IgD-negative memory B cell (primary cell): ENCODE data around the gene USP44. TPM values are rescaled to one million over a fixed set of nuclear protein-coding genes. Genes with fewer than 3 reads are reported as not detected.
"Not testable (repeated sequence)": the region's sequence is repeated elsewhere in the genome, so short reads cannot be mapped to it uniquely, and the experiment has no call there.

Source experiments
- H3K27ac Mint-ChIP-seq, 3 donors: one replicate each; pipeline ENCODE4 v1.8.0; 2020 to 2022; ENCODE audit warnings: mild to moderate bottlenecking in 3 of 3, mixed read lengths in 3 of 3, moderate library complexity in 1 of 3
- H3K27me3 Mint-ChIP-seq: one replicate; pipeline ENCODE4 v1.8.0; 2021; ENCODE audit warnings: mixed read lengths
- H3K36me3 Mint-ChIP-seq: one replicate; pipeline ENCODE4 v1.8.0; 2020; ENCODE audit warnings: mild to moderate bottlenecking, mixed read lengths
- H3K4me1 Mint-ChIP-seq, 3 donors: one replicate each; pipeline ENCODE4 v1.8.0; 2020 to 2022; ENCODE audit warnings: mixed read lengths in 3 of 3, mild to moderate bottlenecking in 1 of 3
- H3K4me3 Mint-ChIP-seq, 4 donors: one replicate each; pipeline ENCODE4 v1.8.0; 2020 to 2022; ENCODE audit warnings: mild to moderate bottlenecking in 4 of 4, mixed read lengths in 4 of 4, moderate library complexity in 3 of 4
- H3K9me3 Mint-ChIP-seq, 3 donors: one replicate each; pipeline ENCODE4 v1.8.0; 2020 to 2021; ENCODE audit warnings: mixed read lengths in 3 of 3, mild to moderate bottlenecking in 1 of 3
- polyA plus RNA-seq: library from polyadenylated mRNA; unstranded; fragments of 300-500 nt; fragmentation: Illumina TruSeq; gene quantifications from one replicate; pipeline ENCODE4 v1.2.3, GENCODE V29; 2021

Gene USP44
- polyA plus RNA-seq, 1 donor from 2014 or later, result 5.5 TPM

GRCh38 chr12:95506707-95507523 lies 44.4 kb downstream of the USP44 start:
- no peak overlapping the region for H3K4me3 Mint-ChIP-seq
- H3K27ac Mint-ChIP-seq, result peak overlapping the region in 1 of 3 donors; percentile 4
- H3K27me3 Mint-ChIP-seq, result no peaks in the 10 kb centered on the region
- H3K36me3 Mint-ChIP-seq, result peaks cover 11% of the 10 kb centered on the region
- H3K4me1 Mint-ChIP-seq, result peaks cover 5 to 6% (median 5%) of the 10 kb centered on the region in 3 donors
- H3K9me3 Mint-ChIP-seq, result no peaks in the 10 kb centered on the region

GRCh38 chr12:95505039-95505438 lies 46.2 kb downstream of the USP44 start:
- Mint-ChIP-seq H3K27ac (peak overlapping the region in 1 of 3 donors; percentile 63), H3K27me3 (no peaks in the 10 kb centered on the region), H3K4me1 (peaks cover 5 to 9% (median 5%) of the 10 kb centered on the region in 3 donors), H3K4me3 (no peak overlapping the region), H3K9me3 (no peaks in the 10 kb centered on the region), H3K36me3 (peaks cover 15% of the 10 kb centered on the region)

DNA sequence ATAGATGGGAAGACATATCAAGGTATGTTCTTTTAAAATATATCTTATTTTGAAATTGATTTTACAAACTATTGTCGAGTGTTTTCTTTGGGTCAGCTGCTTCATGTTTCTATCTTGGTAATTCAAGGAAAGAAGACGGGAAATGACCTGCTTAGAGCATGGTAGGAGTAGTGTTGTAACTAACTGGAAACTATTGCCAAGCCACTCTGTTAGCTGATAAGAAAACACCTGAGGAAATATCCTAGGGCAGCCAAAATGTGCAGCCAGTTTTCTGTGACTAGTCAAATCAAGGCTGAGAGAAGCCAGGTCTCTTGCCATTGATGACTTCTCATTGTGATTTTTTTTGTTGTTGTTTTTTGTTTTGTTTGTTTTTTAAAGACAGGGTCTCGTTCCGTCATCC lies 47.1 kb downstream of the USP44 start:
- H3K4me3 Mint-ChIP-seq, result no peak overlapping the region
- peak overlapping the region in 1 of 3 donors; percentile 77 for H3K27ac Mint-ChIP-seq
- peaks cover 15% of the 10 kb centered on the region for H3K36me3 Mint-ChIP-seq
- no peaks in the 10 kb centered on the region for H3K9me3 Mint-ChIP-seq
- H3K27me3 Mint-ChIP-seq, result no peaks in the 10 kb centered on the region
- peaks cover 2 to 11% (median 3%) of the 10 kb centered on the region in 3 donors for H3K4me1 Mint-ChIP-seq

DNA sequence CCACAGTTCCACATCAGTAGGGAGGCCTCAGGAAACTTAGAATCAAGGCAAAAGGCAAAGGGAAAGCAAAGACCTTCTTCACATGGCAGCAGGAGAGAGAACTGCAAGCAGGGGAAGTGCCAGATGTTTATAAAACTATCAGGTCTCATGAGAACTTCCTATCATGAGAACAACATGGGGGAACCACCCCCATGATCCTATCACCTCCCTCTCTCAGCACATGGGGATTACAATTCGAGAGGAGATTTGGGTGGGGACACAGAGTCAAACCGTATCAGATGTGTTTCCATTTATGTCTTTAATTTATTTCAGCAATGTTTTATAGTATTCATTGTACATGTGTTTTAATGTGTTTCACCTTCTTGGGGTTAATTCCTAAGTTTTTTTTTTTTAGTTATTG lies 51.5 kb downstream of the USP44 start:
- H3K36me3 Mint-ChIP-seq, result peaks cover 20% of the 10 kb centered on the region
- H3K9me3 Mint-ChIP-seq, result no peaks in the 10 kb centered on the region
- no peak overlapping the region for H3K4me3 Mint-ChIP-seq
- H3K27ac Mint-ChIP-seq, result peak overlapping the region in 1 of 3 donors; percentile 34
- H3K4me1 Mint-ChIP-seq, result peaks cover 0 to 9% (median 0%) of the 10 kb centered on the region in 3 donors
- no peaks in the 10 kb centered on the region for H3K27me3 Mint-ChIP-seq

DNA sequence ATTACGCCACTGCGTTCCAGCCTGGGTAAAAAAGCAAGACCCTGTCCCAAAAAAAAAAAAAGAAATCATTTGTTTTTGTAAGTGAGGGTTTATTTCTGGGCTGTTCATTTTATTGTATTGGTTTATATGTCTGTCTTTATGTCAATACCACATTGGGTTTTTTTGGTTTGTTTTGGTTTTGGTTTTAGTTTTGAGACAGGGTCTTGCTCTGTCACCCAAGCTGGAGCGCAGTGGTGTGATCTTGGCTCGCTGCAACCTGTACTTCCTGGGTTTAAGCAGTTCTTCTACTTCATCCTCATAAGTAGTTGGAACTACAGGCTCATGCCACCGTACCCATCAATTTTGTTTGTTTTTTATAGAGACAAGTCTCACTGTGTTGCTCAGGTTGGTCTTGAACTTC lies 52.3 kb downstream of the USP44 start:
- Mint-ChIP-seq H3K27me3 (no peaks in the 10 kb centered on the region), H3K4me3 (no peak overlapping the region), H3K4me1 (peaks cover 0 to 8% (median 0%) of the 10 kb centered on the region in 3 donors), H3K27ac (no peak overlapping the region), H3K9me3 (no peaks in the 10 kb centered on the region), H3K36me3 (peaks cover 20% of the 10 kb centered on the region)

GRCh38 chr12:95497031-95497430 lies 54.2 kb downstream of the USP44 start:
- H3K4me1 Mint-ChIP-seq, result peaks cover 0 to 5% (median 0%) of the 10 kb centered on the region in 3 donors
- H3K36me3 Mint-ChIP-seq, result peaks cover 16% of the 10 kb centered on the region
- H3K9me3 Mint-ChIP-seq, result no peaks in the 10 kb centered on the region
- no peak overlapping the region for H3K4me3 Mint-ChIP-seq
- H3K27me3 Mint-ChIP-seq, result no peaks in the 10 kb centered on the region
- H3K27ac Mint-ChIP-seq, result no peak overlapping the region

DNA sequence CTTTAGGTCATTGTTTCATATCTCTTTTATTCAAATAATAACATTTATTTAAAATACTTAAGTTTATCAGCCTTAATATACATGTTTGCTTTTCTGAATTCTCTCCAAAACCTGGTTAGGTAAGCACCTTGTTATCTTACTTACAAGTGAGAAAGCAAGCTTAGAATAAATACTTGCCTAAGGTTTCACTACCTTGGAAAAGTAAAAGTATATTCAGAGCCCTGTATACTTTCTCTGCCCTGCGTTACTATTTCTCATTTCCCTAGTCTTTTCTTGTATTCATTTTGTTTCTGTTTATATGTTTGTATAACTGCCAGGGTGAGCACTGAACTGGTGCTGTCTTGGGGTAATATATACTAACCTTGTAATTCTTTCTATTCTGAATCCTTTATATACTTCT lies 55.8 kb downstream of the USP44 start:
- H3K27ac Mint-ChIP-seq, result no peak overlapping the region
- no peak overlapping the region for H3K4me3 Mint-ChIP-seq
- no peaks in the 10 kb centered on the region for H3K27me3 Mint-ChIP-seq
- peaks cover 0 to 6% (median 5%) of the 10 kb centered on the region in 3 donors for H3K4me1 Mint-ChIP-seq
- H3K9me3 Mint-ChIP-seq, result no peaks in the 10 kb centered on the region
- peaks cover 16% of the 10 kb centered on the region for H3K36me3 Mint-ChIP-seq

GRCh38 chr12:95494888-95495287 lies 56.4 kb downstream of the USP44 start:
- peaks cover 13% of the 10 kb centered on the region for H3K36me3 Mint-ChIP-seq
- no peaks in the 10 kb centered on the region for H3K9me3 Mint-ChIP-seq
- no peaks in the 10 kb centered on the region for H3K27me3 Mint-ChIP-seq
- H3K4me1 Mint-ChIP-seq, result peaks cover 0 to 6% (median 1%) of the 10 kb centered on the region in 3 donors
- H3K27ac Mint-ChIP-seq, result peak overlapping the region in 1 of 3 donors; percentile 86
- no peak overlapping the region for H3K4me3 Mint-ChIP-seq

DNA sequence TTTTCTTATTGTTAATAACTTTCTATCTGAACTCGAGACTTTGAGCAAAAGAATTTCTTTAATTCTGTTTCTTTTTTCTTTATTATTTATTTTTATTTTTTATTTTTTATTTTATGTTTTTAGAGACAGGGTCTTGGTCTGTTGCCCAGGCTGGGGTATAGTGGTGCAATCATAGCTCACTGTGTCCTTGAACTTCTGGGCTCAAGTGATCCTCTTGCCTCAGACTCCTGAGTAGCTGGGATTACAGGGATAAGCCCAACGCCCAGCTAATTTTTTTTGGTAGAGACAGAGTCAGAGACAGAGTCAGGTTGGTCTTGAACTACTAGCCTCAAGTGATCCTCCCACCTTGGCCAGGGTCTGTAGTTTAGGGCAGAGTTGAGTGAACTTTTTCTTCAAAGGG lies 58.8 kb downstream of the USP44 start:
- peaks cover 0 to 6% (median 0%) of the 10 kb centered on the region in 3 donors for H3K4me1 Mint-ChIP-seq
- no peaks in the 10 kb centered on the region for H3K9me3 Mint-ChIP-seq
- no peaks in the 10 kb centered on the region for H3K27me3 Mint-ChIP-seq
- peaks cover 7% of the 10 kb centered on the region for H3K36me3 Mint-ChIP-seq
- no peak overlapping the region for H3K27ac Mint-ChIP-seq
- no peak overlapping the region for H3K4me3 Mint-ChIP-seq

GRCh38 chr12:95487024-95487423 lies 64.3 kb downstream of the USP44 start:
- H3K27ac Mint-ChIP-seq, result no peak overlapping the region
- no peaks in the 10 kb centered on the region for H3K9me3 Mint-ChIP-seq
- H3K4me3 Mint-ChIP-seq, result no peak overlapping the region
- H3K27me3 Mint-ChIP-seq, result no peaks in the 10 kb centered on the region
- peaks cover 4% of the 10 kb centered on the region for H3K36me3 Mint-ChIP-seq
- H3K4me1 Mint-ChIP-seq, result peaks cover 1 to 6% (median 2%) of the 10 kb centered on the region in 3 donors

DNA sequence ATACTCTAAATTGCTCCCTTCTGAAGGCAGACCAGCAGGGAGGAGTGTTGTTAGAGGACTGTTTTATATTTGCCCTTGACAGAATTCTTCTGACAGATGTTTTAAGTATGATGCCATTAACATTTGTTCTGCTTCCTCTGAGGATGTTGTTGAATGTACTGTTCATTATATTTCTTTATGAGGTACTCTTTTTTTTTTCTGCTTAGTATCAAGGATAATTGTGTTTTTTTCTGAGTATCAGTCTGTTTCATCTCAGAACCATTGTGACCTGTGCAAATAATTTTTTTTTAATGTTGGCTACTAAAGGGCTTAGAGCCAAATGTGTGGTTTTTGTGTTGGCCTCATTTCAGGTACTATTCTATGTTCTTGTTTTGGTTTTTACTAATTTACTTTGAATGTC lies 66.8 kb downstream of the USP44 start:
- Mint-ChIP-seq H3K9me3 (no peaks in the 10 kb centered on the region), H3K27ac (no peak overlapping the region), H3K36me3 (peaks cover 7% of the 10 kb centered on the region), H3K27me3 (no peaks in the 10 kb centered on the region), H3K4me1 (peaks cover 19 to 21% (median 20%) of the 10 kb centered on the region in 3 donors), H3K4me3 (no peak overlapping the region)

DNA sequence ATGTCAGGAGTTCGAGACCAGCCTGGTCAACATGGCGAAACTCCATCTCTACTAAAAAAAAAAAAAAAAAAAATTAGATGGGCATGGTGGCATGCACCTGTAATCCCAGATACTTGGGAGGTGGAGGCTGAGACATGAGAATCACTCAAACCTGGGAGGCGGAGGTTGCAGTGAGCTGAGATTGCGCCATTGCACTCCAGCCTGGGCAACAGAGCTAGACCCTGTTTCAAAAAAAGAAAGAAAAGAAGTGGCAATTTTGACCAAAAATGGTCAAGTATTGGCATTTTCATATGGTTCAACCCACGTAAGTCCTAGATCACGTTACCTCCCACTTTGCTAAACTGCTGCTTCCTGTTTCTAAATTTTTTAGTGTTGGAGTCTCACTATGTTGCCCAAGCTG lies 68.7 kb downstream of the USP44 start:
- H3K36me3 Mint-ChIP-seq, H3K4me3 Mint-ChIP-seq, H3K27ac Mint-ChIP-seq, H3K9me3 Mint-ChIP-seq, H3K27me3 Mint-ChIP-seq: not testable (repeated sequence)
- peaks cover 29 to 32% (median 30%) of the 10 kb centered on the region in 3 donors for H3K4me1 Mint-ChIP-seq

DNA sequence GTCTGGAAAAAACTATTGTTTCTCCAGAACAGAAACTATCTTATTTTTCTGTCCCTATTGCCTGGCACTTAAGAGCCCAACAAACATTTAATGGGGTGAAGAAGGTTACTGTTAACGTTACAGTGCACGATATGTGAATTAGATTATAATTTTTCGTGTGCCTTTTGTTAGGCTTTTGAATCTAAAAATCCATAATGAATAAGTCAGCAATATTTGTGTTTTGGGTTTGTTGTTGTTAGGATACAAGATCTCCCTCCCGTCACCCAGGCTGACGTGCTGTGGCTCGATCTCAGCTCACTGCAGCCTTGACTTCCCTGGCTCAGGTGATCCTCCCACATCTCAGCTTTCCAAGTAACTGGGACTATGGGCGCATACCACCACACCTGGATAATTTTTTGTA lies 69.4 kb downstream of the USP44 start:
- peaks cover 29 to 32% (median 31%) of the 10 kb centered on the region in 3 donors for H3K4me1 Mint-ChIP-seq
- H3K36me3 Mint-ChIP-seq, result peaks cover 7% of the 10 kb centered on the region
- H3K4me3 Mint-ChIP-seq, result no peak overlapping the region
- H3K27me3 Mint-ChIP-seq, result no peaks in the 10 kb centered on the region
- H3K27ac Mint-ChIP-seq, result no peak overlapping the region
- H3K9me3 Mint-ChIP-seq, result no peaks in the 10 kb centered on the region

- Mint-ChIP-seq H3K27me3 (no peaks in the 10 kb centered on the region), H3K9me3 (no peaks in the 10 kb centered on the region), H3K4me1 (peaks cover 30 to 34% (median 30%) of the 10 kb centered on the region in 3 donors), H3K4me3 (peak overlapping the region in 1 of 4 donors; percentile 50), H3K27ac (peak overlapping the region in 2 of 3 donors; percentile 27 to 71), H3K36me3 (peaks cover 9% of the 10 kb centered on the region)
Measured at GRCh38 chr12:95481072-95481471, 70.2 kb downstream of the USP44 start.

- H3K4me3 Mint-ChIP-seq, result peak overlapping the region in 3 of 4 donors; percentile 20 to 59 (median 53)
- no peaks in the 10 kb centered on the region for H3K9me3 Mint-ChIP-seq
- peak overlapping the region; percentile 27 to 64 (median 36) for H3K27ac Mint-ChIP-seq
- peaks cover 35 to 43% (median 38%) of the 10 kb centered on the region in 3 donors for H3K4me1 Mint-ChIP-seq
- no peaks in the 10 kb centered on the region for H3K27me3 Mint-ChIP-seq
- peaks cover 10% of the 10 kb centered on the region for H3K36me3 Mint-ChIP-seq
Measured at GRCh38 chr12:95480230-95480629, 71.0 kb downstream of the USP44 start.

GRCh38 chr12:95474660-95474958 lies 76.7 kb downstream of the USP44 start:
- Mint-ChIP-seq H3K27ac (peak overlapping the region; percentile 74 to 97 (median 90)), H3K4me1 (peaks cover 26 to 38% (median 38%) of the 10 kb centered on the region in 3 donors), H3K27me3 (no peaks in the 10 kb centered on the region), H3K36me3 (peaks cover 13% of the 10 kb centered on the region), H3K9me3 (no peaks in the 10 kb centered on the region), H3K4me3 (peak overlapping the region; percentile 97 to 100 (median 98))
